ENCODE measurements around the gene PTF1A.

- TF ChIP-seq PRDM4 (tag by site-specific recombination; IDR thresholded peaks at IDR 0.05) (no peak), YY1 (tag by site-specific recombination; IDR thresholded peaks at IDR 0.05) (no peak), ZNF585B (tag by site-specific recombination; IDR thresholded peaks at IDR 0.05) (no peak), CTCF (tag by site-specific recombination; IDR thresholded peaks at IDR 0.05) (no peak), KLF17 (tag by site-specific recombination; IDR thresholded peaks at IDR 0.05) (no peak), ZFP37 (tag by site-specific recombination; IDR thresholded peaks at IDR 0.05) (no peak)
- TF ChIP-seq, protein P1, sequence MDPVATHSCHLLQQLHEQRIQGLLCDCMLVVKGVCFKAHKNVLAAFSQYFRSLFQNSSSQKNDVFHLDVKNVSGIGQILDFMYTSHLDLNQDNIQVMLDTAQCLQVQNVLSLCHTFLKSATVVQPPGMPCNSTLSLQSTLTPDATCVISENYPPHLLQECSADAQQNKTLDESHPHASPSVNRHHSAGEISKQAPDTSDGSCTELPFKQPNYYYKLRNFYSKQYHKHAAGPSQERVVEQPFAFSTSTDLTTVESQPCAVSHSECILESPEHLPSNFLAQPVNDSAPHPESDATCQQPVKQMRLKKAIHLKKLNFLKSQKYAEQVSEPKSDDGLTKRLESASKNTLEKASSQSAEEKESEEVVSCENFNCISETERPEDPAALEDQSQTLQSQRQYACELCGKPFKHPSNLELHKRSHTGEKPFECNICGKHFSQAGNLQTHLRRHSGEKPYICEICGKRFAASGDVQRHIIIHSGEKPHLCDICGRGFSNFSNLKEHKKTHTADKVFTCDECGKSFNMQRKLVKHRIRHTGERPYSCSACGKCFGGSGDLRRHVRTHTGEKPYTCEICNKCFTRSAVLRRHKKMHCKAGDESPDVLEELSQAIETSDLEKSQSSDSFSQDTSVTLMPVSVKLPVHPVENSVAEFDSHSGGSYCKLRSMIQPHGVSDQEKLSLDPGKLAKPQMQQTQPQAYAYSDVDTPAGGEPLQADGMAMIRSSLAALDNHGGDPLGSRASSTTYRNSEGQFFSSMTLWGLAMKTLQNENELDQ (tag by site-specific recombination; IDR thresholded peaks at IDR 0.05; ENCODE audit: low read depth): no peak
Measured at GRCh38 chr10:23186178-23186577, 5.9 kb upstream of the PTF1A start.

Measured in HEK293 (cell line).